Heart left ventricle (tissue), 16 donors: ENCODE results near the gene ALOX15. TPM values are rescaled to one million over a fixed set of nuclear protein-coding genes. Genes with fewer than 3 reads are reported as not detected.
A peak's percentile ranks its signal among the peaks of the same experiment; 100 is the strongest.

ENCODE experiments used
- ATAC-seq, 4 donors: fragments of 200-7000 bp; cut with Tn5 transposase; one replicate each; pipeline ENCODE4 v1.9.1; 2020 to 2022; ENCODE audit warnings: moderate library complexity in 4 of 4, mild to moderate bottlenecking in 3 of 4, moderate number of reproducible peaks in 1 of 4
- DNase-seq, 5 donors: peaks; one replicate each; pipeline ENCODE4 v3.0.0-alpha.2; 2020
- H3K27ac ChIP-seq, 12 donors: fragments of 200-600 bp; sonication (generic) in 4 of 12; one replicate each; pipeline versions ENCODE4 v1.5.0 to v1.8.0; 2016 to 2022; ENCODE audit warnings: mild to moderate bottlenecking in 2 of 12
- H3K27me3 ChIP-seq, 9 donors: fragments of 200-600 bp; sonication (generic) in 2 of 9; one replicate each; pipeline versions ENCODE4 v1.5.1 to v1.8.0; 2016 to 2022; ENCODE audit warnings: mild to moderate bottlenecking in 3 of 9
- H3K36me3 ChIP-seq, 9 donors: fragments of 200-600 bp; sonication (generic) in 2 of 9; one replicate each; pipeline versions ENCODE4 v1.5.0 to v1.8.0; 2018 to 2022; ENCODE audit warnings: mild to moderate bottlenecking in 2 of 9
- H3K4me1 ChIP-seq, 12 donors: fragments of 200-600 bp; sonication (generic) in 4 of 12; one replicate each; pipeline versions ENCODE4 v1.5.0 to v1.8.0; 2016 to 2022; ENCODE audit warnings: mild to moderate bottlenecking in 3 of 12
- H3K4me3 ChIP-seq, 12 donors: fragments of 200-600 bp; sonication (generic) in 4 of 12; one replicate each; pipeline versions ENCODE4 v1.5.0 to v1.8.0; 2017 to 2022; ENCODE audit warnings: mild to moderate bottlenecking in 9 of 12, moderate library complexity in 4 of 12
- H3K9me3 ChIP-seq, 12 donors: fragments of 200-600 bp; sonication (generic) in 4 of 12; one replicate each; pipeline versions ENCODE4 v1.5.0 to v1.8.0; 2016 to 2022; ENCODE audit warnings: mild to moderate bottlenecking in 1 of 12
- CTCF ChIP-seq, 12 donors: fragments of 200-600 bp; sonication (generic) in 4 of 12; IDR thresholded peaks; one replicate each; pipeline versions ENCODE4 v1.5.0 to v1.8.0; 2018 to 2022; ENCODE audit warnings: antibody characterized with exemption in 12 of 12, mild to moderate bottlenecking in 5 of 12
- POLR2A ChIP-seq, 2 donors: fragments of 450-650 bp; IDR thresholded peaks; one replicate each; pipeline ENCODE4 v1.6.1; 2017; ENCODE audit warnings: antibody characterized with exemption in 2 of 2, mild to moderate bottlenecking in 2 of 2, moderate library complexity in 2 of 2
- WGBS, 4 donors: extraction: QIAGEN DNeasy Blood & Tissue Kit in 2 of 4; methylation state at CpG; one replicate each; pipeline versions ENCODE4 v1.1.5 to v1.1.7; 2013 to 2018; 5-methylcytosine and 5-hydroxymethylcytosine counted together
- intact Hi-C, 10 donors: fragments of 100-400 bp; cut with DNase I; formaldehyde crosslinking; loops; one replicate each; pipeline versions ENCODE4 v1.11.1 to v1.14.2; 2022
- polyA plus RNA-seq, 2 donors: library from polyadenylated mRNA; stranded (reverse); fragments of 200-250 nt; gene quantifications; one replicate each; pipeline ENCODE4 v1.2.3, GENCODE V29; 2013
- total RNA-seq, 9 donors: library from RNA; depleted of rRNA in 2 of 9; stranded (reverse); fragments of >200 nt in 2 of 9; fragmentation: NEBNext Ultra II Directional in 3 of 9; extraction: Animal tissue kit (Norgen Biotek cat#: 25700) in 3 of 9; gene quantifications; one replicate each; pipeline versions ENCODE4 v1.1.0 to v1.2.4, GENCODE V29; 2016 to 2023
- donor health status: ischemic (EF 13 %, LVEDD 7.1; RV severe dilation, severe dysfunction).
- donor health status: healthy with polysubstance abuse.
- donor health status: DM: no; HTN: yes; CAD: no.
- donor health status: DM: no; HTN: no; CAD: no.
- donor health status: ischemic (EF 25% LVEDD 6.9; RV normal size, moderate dysfunction).
- donor health status: ischemic (EF 25% LVEDD 5.7; RV mildly dilated, moderate dysfunction).
- donor health status: healthy.
- donor health status: DM: yes; HTN: yes; CAD: no.
- donor health status: ischemic (EF 35%, LVEDD 5.7; RV mildly dilated, moderate dysfunction).
- donor health status: nonischemic (EF 11% LVEDD 7.7; RV severe dilation, severe dysfunction).
- donor health status: DM: yes; HTN: yes; CAD: no.
- donor health status: PGD.
- donor health status: ischemic (EF 29% LVEDD 5.4; RV normal size, mild dysfunction).
- donor health status: nonischemic (EF 23%, LVEDD 6.1; RV moderate dilation, normal function).

Gene ALOX15
- total and polyA plus RNA-seq, 11 donors = 0.23 to 62.4 (median 0.38) TPM; not detected in 5

DNA sequence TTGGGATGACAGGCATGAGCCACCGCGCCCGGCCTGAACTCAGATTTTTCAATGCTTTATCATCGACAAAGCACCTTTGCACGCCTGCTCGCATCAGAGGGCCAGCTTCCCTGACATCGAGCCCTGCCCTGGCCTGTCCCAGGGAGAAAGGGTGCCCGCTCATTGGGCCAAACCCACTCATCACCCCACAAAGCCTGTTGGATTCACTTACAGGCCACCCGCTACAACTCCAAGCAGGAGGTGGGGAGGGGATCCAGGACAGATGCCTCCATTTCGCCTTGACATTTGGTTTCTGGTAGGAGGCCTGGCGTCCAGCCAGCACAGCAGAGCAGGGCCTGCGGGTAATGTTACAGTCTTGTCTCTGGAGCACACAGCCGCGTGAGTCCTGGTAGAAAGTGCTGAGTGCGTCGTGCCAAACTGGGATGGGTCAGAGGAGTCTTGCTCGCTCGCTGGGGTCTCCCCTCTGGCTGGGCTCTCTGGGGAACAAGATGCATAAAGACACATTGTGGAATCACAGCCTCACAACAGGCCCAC is 37.3 kb downstream of the ALOX15 start:
- Histone ChIP-seq H3K4me3 (no peak overlapping the region), H3K36me3 (no peaks in the 10 kb centered on the region), H3K27ac (peak overlapping the region in 10 of 12 donors; percentile 11 to 78 (median 58)), H3K4me1 (peaks cover 0 to 71% (median 31%) of the 10 kb centered on the region in 12 donors), H3K27me3 (no peaks in the 10 kb centered on the region), H3K9me3 (no peaks in the 10 kb centered on the region)
- TF ChIP-seq POLR2A (IDR thresholded peaks at IDR 0.05) (no peak), CTCF (IDR thresholded peaks at IDR 0.05) (no peak)
- intact Hi-C loops = no loop called here
- peak; percentile 21 to 38 (median 35) for ATAC-seq
- DNase-seq = peak; percentile 68 to 92 (median 87)
- WGBS, 4 donors = 43 to 57% (median 55%) methylated on average over 16 to 18 of the region's 18 CpGs

- DNase-seq (no peak), ATAC-seq (no peak)
- intact Hi-C loops = no loop called here
- H3K27ac ChIP-seq = peak overlapping the region in 3 of 12 donors; percentile 4 to 94 (median 75)
- no peaks in the 10 kb centered on the region for H3K27me3 ChIP-seq
- TF ChIP-seq POLR2A (IDR thresholded peaks at IDR 0.05) (no peak), CTCF (IDR thresholded peaks at IDR 0.05) (no peak)
- no peaks in the 10 kb centered on the region for H3K36me3 ChIP-seq
- WGBS, 4 donors = 81 to 87% (median 81%) methylated on average over 5 of the region's 5 CpGs
- H3K4me1 ChIP-seq = peaks cover 0 to 66% (median 30%) of the 10 kb centered on the region in 12 donors
- no peaks in the 10 kb centered on the region for H3K9me3 ChIP-seq
- H3K4me3 ChIP-seq = no peak overlapping the region
Measured at GRCh38 chr17:4602041-4602440, 39.4 kb downstream of the ALOX15 start.

GRCh38 chr17:4601326-4601725 is 40.2 kb downstream of the ALOX15 start:
- TF ChIP-seq POLR2A (IDR thresholded peaks at IDR 0.05) = no peak
- TF ChIP-seq CTCF (IDR thresholded peaks at IDR 0.05) = no peak
- WGBS, 4 donors = 87 to 91% (median 88%) methylated on average over 4 of the region's 4 CpGs
- DNase-seq = no peak
- Histone ChIP-seq H3K4me3 (no peak overlapping the region), H3K27me3 (no peaks in the 10 kb centered on the region), H3K4me1 (peaks cover 0 to 61% (median 29%) of the 10 kb centered on the region in 12 donors), H3K9me3 (no peaks in the 10 kb centered on the region), H3K27ac (peak overlapping the region; percentile 51 to 94 (median 84)), H3K36me3 (no peaks in the 10 kb centered on the region)
- no peak for ATAC-seq
- intact Hi-C loops = loop anchor here in 2 of 10 donors (2.0 kb wide), 2 partner anchors 15 to 23 kb away; no protein-coding TSS in a partner anchor

GRCh38 chr17:4600563-4600962 is 40.9 kb downstream of the ALOX15 start:
- intact Hi-C loops = loop anchor here in 2 of 10 donors (2.0 kb wide), 2 partner anchors 14 to 24 kb away; no protein-coding TSS in a partner anchor
- Histone ChIP-seq H3K4me3 (no peak overlapping the region), H3K36me3 (no peaks in the 10 kb centered on the region), H3K9me3 (no peaks in the 10 kb centered on the region), H3K27me3 (no peaks in the 10 kb centered on the region), H3K4me1 (peaks cover 0 to 59% (median 29%) of the 10 kb centered on the region in 12 donors), H3K27ac (peak overlapping the region; percentile 77 to 94 (median 86))
- peak; percentile 78 to 88 (median 84) for ATAC-seq
- TF ChIP-seq CTCF (IDR thresholded peaks at IDR 0.05) (peak in 2 of 12 donors; percentile 27 to 39), POLR2A (IDR thresholded peaks at IDR 0.05) (no peak)
- DNase-seq = peak in 4 of 5 donors; percentile 64 to 91 (median 79)
- WGBS, 4 donors = 35 to 49% (median 48%) methylated on average over 9 to 13 of the region's 13 CpGs
